NB4 (cell line): ENCODE measurements around the gene CDK12.
A peak's percentile ranks its signal among the peaks of the same experiment; 100 is the strongest.

Experiments used
- MYC ChIP-seq: IDR thresholded peaks from 2 replicates; pipeline ENCODE4 v1.6.1; 2011; ENCODE audit warnings: low read depth, low read length
- POLR2A ChIP-seq: IDR thresholded peaks from 2 replicates; pipeline ENCODE4 v1.6.1; 2011; ENCODE audit warnings: mild to moderate bottlenecking; ENCODE audit not compliant: insufficient read length; ENCODE audit errors: extremely low read depth
- TF ChIP-seq, protein P1 (sequence below): IDR thresholded peaks from one replicate; pipeline ENCODE4 v1.5.1; 2012; ENCODE audit warnings: low read depth, low read length
- TF ChIP-seq, protein P2 (sequence below): IDR thresholded peaks from 2 replicates; pipeline ENCODE4 v1.6.1; 2011; ENCODE audit warnings: low read depth, low read length

DNA sequence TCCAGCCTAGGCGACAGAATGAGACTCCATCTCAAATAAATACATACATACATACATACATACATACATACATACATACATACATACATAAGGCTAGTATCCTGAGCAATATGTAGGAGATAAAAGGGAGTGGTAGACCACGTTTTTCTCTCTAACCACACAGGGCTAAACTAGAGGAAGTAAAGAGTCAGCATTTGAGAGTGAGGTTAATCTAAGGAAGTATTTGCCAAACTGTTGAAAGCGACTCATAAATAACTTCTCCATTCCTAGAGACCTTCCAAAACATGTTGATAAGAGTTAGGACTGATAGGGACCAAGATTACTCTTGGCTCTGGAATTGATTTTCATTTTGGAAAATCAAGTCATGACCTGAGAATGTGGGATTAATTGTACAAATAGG is 77.6 kb downstream of the CDK12 start:
- TF ChIP-seq, protein P1, sequence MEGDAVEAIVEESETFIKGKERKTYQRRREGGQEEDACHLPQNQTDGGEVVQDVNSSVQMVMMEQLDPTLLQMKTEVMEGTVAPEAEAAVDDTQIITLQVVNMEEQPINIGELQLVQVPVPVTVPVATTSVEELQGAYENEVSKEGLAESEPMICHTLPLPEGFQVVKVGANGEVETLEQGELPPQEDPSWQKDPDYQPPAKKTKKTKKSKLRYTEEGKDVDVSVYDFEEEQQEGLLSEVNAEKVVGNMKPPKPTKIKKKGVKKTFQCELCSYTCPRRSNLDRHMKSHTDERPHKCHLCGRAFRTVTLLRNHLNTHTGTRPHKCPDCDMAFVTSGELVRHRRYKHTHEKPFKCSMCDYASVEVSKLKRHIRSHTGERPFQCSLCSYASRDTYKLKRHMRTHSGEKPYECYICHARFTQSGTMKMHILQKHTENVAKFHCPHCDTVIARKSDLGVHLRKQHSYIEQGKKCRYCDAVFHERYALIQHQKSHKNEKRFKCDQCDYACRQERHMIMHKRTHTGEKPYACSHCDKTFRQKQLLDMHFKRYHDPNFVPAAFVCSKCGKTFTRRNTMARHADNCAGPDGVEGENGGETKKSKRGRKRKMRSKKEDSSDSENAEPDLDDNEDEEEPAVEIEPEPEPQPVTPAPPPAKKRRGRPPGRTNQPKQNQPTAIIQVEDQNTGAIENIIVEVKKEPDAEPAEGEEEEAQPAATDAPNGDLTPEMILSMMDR: no peak
- TF ChIP-seq POLR2A (no peak), MYC (peak; percentile 47)
- TF ChIP-seq, protein P2, sequence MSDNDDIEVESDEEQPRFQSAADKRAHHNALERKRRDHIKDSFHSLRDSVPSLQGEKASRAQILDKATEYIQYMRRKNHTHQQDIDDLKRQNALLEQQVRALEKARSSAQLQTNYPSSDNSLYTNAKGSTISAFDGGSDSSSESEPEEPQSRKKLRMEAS: peak; percentile 50; the same call in 1 of the 2 replicates
